ENCODE results near the gene LRTM2. TPM values are rescaled to one million over a fixed set of nuclear protein-coding genes. Genes with fewer than 3 reads are reported as not detected.

LRTM2 gene
- total and polyA plus RNA-seq, 12 donors: 0.06 TPM; not detected in 11

- WGBS, 4 donors: 86 to 90% (median 88%) methylated on average over 1 to 5 of the region's 5 CpGs
- H3K36me3 ChIP-seq (replicated peaks in 1 of 2): no peaks in the 10 kb centered on the region
- H3K27ac ChIP-seq: no peak overlapping the region
- no peaks in the 10 kb centered on the region for H3K4me1 ChIP-seq (replicated peaks in 1 of 2)
- intact Hi-C loops (cut with DNase I): no loop called here
- H3K9me3 ChIP-seq (replicated peaks in 1 of 3): no peaks in the 10 kb centered on the region
- peak in 1 of 7 donors; percentile 6 for DNase-seq
- TF ChIP-seq CTCF (IDR thresholded peaks at IDR 0.05) (no peak), POLR2A (IDR thresholded peaks at IDR 0.05) (no peak)
- H3K4me3 ChIP-seq: no peak overlapping the region
- no peaks in the 10 kb centered on the region for H3K27me3 ChIP-seq
Measured at GRCh38 chr12:1878695-1879094, 58.3 kb downstream of the LRTM2 start.

GRCh38 chr12:1879633-1880032 lies 59.3 kb downstream of the LRTM2 start:
- Histone ChIP-seq H3K9me3 (replicated peaks in 1 of 3) (no peaks in the 10 kb centered on the region), H3K27ac (no peak overlapping the region), H3K4me1 (replicated peaks in 1 of 2) (no peaks in the 10 kb centered on the region), H3K36me3 (replicated peaks in 1 of 2) (no peaks in the 10 kb centered on the region), H3K4me3 (no peak overlapping the region), H3K27me3 (no peaks in the 10 kb centered on the region)
- 87 to 96% (median 89%) methylated on average over 10 of the region's 10 CpGs for WGBS, 4 donors
- intact Hi-C loops (cut with DNase I): no loop called here
- DNase-seq: peak in 1 of 7 donors; percentile 8
- TF ChIP-seq CTCF (IDR thresholded peaks at IDR 0.05): no peak

- 77 to 85% (median 82%) methylated on average over 11 to 18 of the region's 18 CpGs for WGBS, 4 donors
- intact Hi-C loops (cut with DNase I): no loop called here
- H3K27me3 ChIP-seq: no peaks in the 10 kb centered on the region
Measured at GRCh38 chr12:1880153-1880845, 59.9 kb downstream of the LRTM2 start.

GRCh38 chr12:1880876-1881275 lies 60.5 kb downstream of the LRTM2 start:
- 88 to 96% (median 90%) methylated on average over 6 to 7 of the region's 7 CpGs for WGBS, 4 donors

More at GRCh38 chr12:1880153-1880845, 59.9 kb downstream of the LRTM2 start:
- Histone ChIP-seq H3K4me3 (no peak overlapping the region), H3K4me1 (replicated peaks in 1 of 2) (no peaks in the 10 kb centered on the region), H3K9me3 (replicated peaks in 1 of 3) (no peaks in the 10 kb centered on the region), H3K27ac (no peak overlapping the region), H3K36me3 (replicated peaks in 1 of 2) (no peaks in the 10 kb centered on the region)
- TF ChIP-seq POLR2A (IDR thresholded peaks at IDR 0.05): no peak
- TF ChIP-seq CTCF (IDR thresholded peaks at IDR 0.05): no peak
- peak in 1 of 7 donors; percentile 3 for DNase-seq

More at GRCh38 chr12:1880876-1881275, 60.5 kb downstream of the LRTM2 start:
- Histone ChIP-seq H3K4me3 (no peak overlapping the region), H3K4me1 (replicated peaks in 1 of 2) (no peaks in the 10 kb centered on the region), H3K36me3 (replicated peaks in 1 of 2) (no peaks in the 10 kb centered on the region), H3K9me3 (replicated peaks in 1 of 3) (no peaks in the 10 kb centered on the region), H3K27me3 (no peaks in the 10 kb centered on the region), H3K27ac (no peak overlapping the region)
- intact Hi-C loops (cut with DNase I): no loop called here
- DNase-seq: peak in 1 of 7 donors; percentile 7
- no peak for TF ChIP-seq CTCF (IDR thresholded peaks at IDR 0.05)
- TF ChIP-seq POLR2A (IDR thresholded peaks at IDR 0.05): no peak
